Measurements from ENCODE around the gene RGS14. TPM values are rescaled to one million over a fixed set of nuclear protein-coding genes. Genes with fewer than 3 reads are reported as not detected.

RGS14 gene
- total and polyA plus RNA-seq, 9 donors, result 0.73 to 27.0 (median 7.2) TPM

- TF ChIP-seq POLR2A (IDR thresholded peaks at IDR 0.05), result no peak
- TF ChIP-seq CTCF (IDR thresholded peaks at IDR 0.05), result no peak
- no peak for TF ChIP-seq EP300 (IDR thresholded peaks at IDR 0.05)
- no peak overlapping the region for H3K4me3 ChIP-seq
- WGBS, 3 donors, result 78 to 81% (median 79%) methylated on average over 14 to 15 of the region's 15 CpGs
These were observed 21.5 kb downstream of the RGS14 start for GRCh38 chr5:177378884-177379883.

GRCh38 chr5:177380805-177381126, 23.0 kb downstream of the RGS14 start:
- 72 to 84% (median 81%) methylated on average over 6 of the region's 6 CpGs for WGBS, 3 donors
- intact Hi-C loops (cut with DNase I), result loop anchor here in 2 of 4 donors (10.0 kb wide), 2 partner anchors 266 to 794 kb away; no protein-coding TSS in a partner anchor
- Histone ChIP-seq H3K9me3 (no peaks in the 10 kb centered on the region), H3K4me3 (no peak overlapping the region), H3K4me1 (ENCODE audit: insufficient read depth) (no peaks in the 10 kb centered on the region), H3K36me3 (no peaks in the 10 kb centered on the region), H3K27ac (no peak overlapping the region), H3K27me3 (no peaks in the 10 kb centered on the region)
- DNase-seq, result no peak
- TF ChIP-seq CTCF (IDR thresholded peaks at IDR 0.05) (no peak), POLR2A (IDR thresholded peaks at IDR 0.05) (no peak), EP300 (IDR thresholded peaks at IDR 0.05) (no peak)

More at GRCh38 chr5:177378884-177379883, 21.5 kb downstream of the RGS14 start:
- intact Hi-C loops (cut with DNase I), result no loop called here
- H3K27me3 ChIP-seq, result no peaks in the 10 kb centered on the region
- H3K27ac ChIP-seq, result no peak overlapping the region
- no peaks in the 10 kb centered on the region for H3K4me1 ChIP-seq (ENCODE audit: insufficient read depth)
- H3K36me3 ChIP-seq, result no peaks in the 10 kb centered on the region
- H3K9me3 ChIP-seq, result no peaks in the 10 kb centered on the region
- no peak for DNase-seq

- WGBS, 3 donors, result 15 to 26% (median 20%) methylated on average over 11 of the region's 11 CpGs
- H3K4me3 ChIP-seq, result no peak overlapping the region
- intact Hi-C loops (cut with DNase I), result loop anchor here in 2 of 4 donors (10.0 kb wide), 2 partner anchors 268 to 792 kb away; no protein-coding TSS in a partner anchor
- TF ChIP-seq EP300 (IDR thresholded peaks at IDR 0.05) (no peak), CTCF (IDR thresholded peaks at IDR 0.05) (no peak), POLR2A (IDR thresholded peaks at IDR 0.05) (no peak)
- H3K4me1 ChIP-seq (ENCODE audit: insufficient read depth), result no peaks in the 10 kb centered on the region
- no peak overlapping the region for H3K27ac ChIP-seq
- peak in 2 of 5 donors; percentile 44 to 72 for DNase-seq
- no peaks in the 10 kb centered on the region for H3K36me3 ChIP-seq
- H3K9me3 ChIP-seq, result no peaks in the 10 kb centered on the region
- H3K27me3 ChIP-seq, result no peaks in the 10 kb centered on the region
These were observed 24.8 kb downstream of the RGS14 start for GRCh38 chr5:177382423-177383029.

- H3K36me3 ChIP-seq, result no peaks in the 10 kb centered on the region
- no peak for TF ChIP-seq CTCF (IDR thresholded peaks at IDR 0.05)
- no peak for TF ChIP-seq POLR2A (IDR thresholded peaks at IDR 0.05)
- no peak for TF ChIP-seq EP300 (IDR thresholded peaks at IDR 0.05)
- H3K4me1 ChIP-seq (ENCODE audit: insufficient read depth), result no peaks in the 10 kb centered on the region
- H3K27me3 ChIP-seq, result no peaks in the 10 kb centered on the region
- intact Hi-C loops (cut with DNase I), result loop anchor here in 2 of 4 donors (10.0 kb wide), 2 partner anchors 268 to 792 kb away; no protein-coding TSS in a partner anchor
- H3K9me3 ChIP-seq, result no peaks in the 10 kb centered on the region
- no peak for DNase-seq
- no peak overlapping the region for H3K27ac ChIP-seq
- H3K4me3 ChIP-seq, result no peak overlapping the region
- WGBS, 3 donors, result 80 to 84% (median 80%) methylated on average over 9 of the region's 9 CpGs
These were observed 25.5 kb downstream of the RGS14 start for GRCh38 chr5:177383181-177383580.
